ENCODE results near the gene DNAH6. TPM values are rescaled to one million over a fixed set of nuclear protein-coding genes. Genes with fewer than 3 reads are reported as not detected.

Gene DNAH6
- polyA plus RNA-seq, 4 donors = 0.48 to 3.0 (median 2.1) TPM

DNA sequence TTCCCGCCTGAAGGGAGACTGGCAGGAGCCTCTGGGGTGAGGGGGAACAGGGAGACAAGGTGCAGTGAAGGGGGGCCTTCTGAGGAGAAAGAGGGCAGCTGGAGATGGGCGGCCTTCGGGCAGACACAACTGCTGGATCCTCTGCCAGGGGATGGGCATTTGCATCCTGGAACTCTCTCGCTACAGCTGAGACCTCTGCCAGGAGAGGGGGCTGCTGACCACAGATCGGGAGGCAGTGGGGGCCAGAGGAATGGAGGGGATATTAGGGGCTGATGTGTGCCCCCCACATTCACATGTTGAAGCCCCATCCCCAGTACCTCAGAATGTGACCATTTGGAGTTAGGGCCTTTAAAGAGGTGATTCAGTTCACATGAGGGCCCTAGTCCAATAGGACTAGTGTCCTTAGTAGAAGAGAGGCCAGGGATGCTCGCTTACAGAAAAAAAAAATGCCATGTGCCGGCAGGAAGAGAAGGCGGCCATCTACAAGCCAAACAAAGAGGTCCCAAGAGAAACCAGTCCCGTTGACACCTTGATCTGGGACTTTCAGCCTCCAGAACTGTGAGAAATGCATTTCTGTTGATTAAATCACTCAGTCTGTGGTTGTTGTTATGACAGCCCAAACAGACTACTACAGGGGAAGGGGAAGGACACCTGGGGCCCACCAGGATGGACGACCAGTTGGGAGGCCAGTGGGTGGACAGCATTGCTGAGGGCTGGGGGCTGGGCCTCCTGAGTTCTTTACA is 314.6 kb downstream of the DNAH6 start:
- no peak for DNase-seq (ENCODE audit: low read depth in 4 of 4, low spot score in 3 of 4)

GRCh38 chr2:84832772-84833461 is 316.6 kb downstream of the DNAH6 start:
- no peak for DNase-seq (ENCODE audit: low read depth in 4 of 4, low spot score in 3 of 4)

- no peak for DNase-seq (ENCODE audit: low read depth in 4 of 4, low spot score in 3 of 4)
Measured at GRCh38 chr2:84833481-84834150, 317.3 kb downstream of the DNAH6 start.

GRCh38 chr2:84836215-84836614 is 319.9 kb downstream of the DNAH6 start:
- DNase-seq (ENCODE audit: low read depth in 4 of 4, low spot score in 3 of 4) = no peak

DNA sequence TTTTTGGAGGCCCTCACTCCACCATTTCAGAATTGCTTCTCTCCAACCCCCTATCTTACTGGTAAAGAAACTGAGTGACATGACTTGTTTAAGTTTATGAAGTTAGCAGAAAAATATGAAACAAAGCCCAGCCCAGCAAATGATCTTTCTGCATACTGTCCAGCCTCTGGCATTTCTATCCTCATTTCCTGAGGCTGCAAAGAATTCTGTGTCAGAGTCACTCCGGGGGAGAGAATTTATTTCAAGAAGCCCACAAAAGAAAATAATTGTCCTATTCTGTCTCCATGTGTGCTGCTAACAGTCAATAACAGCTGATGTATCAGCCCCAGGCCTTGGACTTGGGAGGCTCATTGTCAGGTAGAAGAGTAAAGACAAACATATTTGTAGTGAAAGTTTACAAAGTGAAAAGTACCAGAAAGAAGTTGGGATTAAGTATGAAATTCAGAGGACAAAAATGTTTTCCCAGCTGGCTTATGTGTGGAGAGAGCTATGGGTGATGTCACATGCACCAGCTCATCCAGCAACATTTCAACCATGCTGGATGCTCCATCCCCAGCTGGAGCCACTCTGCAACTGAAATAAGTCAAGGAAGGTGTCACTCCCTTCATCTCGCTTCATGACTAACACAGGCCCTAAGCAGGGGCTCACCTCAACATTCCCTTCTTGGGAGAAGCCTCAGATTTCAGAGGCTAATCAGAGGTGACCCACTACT is 322.3 kb downstream of the DNAH6 start:
- DNase-seq (ENCODE audit: low read depth in 4 of 4, low spot score in 3 of 4) = no peak

DNA sequence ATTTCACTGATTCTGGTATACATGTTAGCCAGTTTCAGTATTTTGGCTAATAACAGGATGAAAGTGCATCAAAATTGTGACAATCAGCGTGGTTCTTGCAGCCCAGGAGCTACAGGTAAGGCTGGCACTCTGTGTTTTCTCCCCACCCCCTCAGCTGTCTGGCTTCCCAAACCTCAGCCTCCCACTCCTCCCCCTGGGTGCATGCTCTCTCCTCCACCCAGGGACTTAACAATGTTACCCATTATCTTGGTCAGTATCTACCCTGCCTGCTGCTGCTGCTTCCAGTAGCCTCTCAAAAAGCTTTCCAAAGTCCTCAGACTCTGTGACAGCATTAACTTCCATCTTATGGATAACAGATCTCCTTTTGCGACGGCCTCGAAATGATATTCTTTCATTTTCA is 323.6 kb downstream of the DNAH6 start:
- DNase-seq (ENCODE audit: low read depth in 4 of 4, low spot score in 3 of 4) = no peak

GRCh38 chr2:84840306-84840705 is 324.0 kb downstream of the DNAH6 start:
- no peak for DNase-seq (ENCODE audit: low read depth in 4 of 4, low spot score in 3 of 4)

GRCh38 chr2:84841577-84841976 is 325.3 kb downstream of the DNAH6 start:
- no peak for DNase-seq (ENCODE audit: low read depth in 4 of 4, low spot score in 3 of 4)

GRCh38 chr2:84844141-84844540 is 327.8 kb downstream of the DNAH6 start:
- DNase-seq (ENCODE audit: low read depth in 4 of 4, low spot score in 3 of 4) = no peak

DNA sequence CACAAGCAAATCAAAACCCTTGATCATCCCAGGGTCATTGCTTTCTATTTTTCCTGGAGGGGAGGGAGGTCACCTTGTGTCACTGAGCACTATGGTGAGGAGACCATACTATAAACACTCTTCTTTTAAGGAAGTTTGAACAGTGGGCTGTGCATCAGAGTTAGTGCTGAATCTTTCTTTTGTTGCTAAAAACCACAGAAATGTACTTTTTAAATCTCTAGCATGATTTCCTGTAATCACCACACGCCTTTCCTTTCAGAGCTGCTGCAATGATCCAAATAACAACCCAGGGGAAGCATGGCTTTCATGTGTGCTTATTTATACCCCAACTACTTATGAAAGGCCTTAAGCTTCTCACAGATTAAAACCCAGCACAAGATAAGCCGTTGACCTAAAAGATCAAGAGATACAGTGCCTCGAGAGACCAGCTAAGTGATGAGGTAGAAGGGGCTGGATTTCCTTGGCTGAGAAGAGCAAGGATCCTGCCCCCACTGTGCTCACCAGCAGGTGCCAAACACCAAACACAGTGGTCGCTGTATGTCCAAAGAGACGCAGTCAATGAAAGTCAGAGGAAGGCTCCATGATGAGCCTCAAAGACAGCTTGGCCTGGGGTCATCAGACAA is 329.9 kb downstream of the DNAH6 start:
- no peak for DNase-seq (ENCODE audit: low read depth in 4 of 4, low spot score in 3 of 4)

DNA sequence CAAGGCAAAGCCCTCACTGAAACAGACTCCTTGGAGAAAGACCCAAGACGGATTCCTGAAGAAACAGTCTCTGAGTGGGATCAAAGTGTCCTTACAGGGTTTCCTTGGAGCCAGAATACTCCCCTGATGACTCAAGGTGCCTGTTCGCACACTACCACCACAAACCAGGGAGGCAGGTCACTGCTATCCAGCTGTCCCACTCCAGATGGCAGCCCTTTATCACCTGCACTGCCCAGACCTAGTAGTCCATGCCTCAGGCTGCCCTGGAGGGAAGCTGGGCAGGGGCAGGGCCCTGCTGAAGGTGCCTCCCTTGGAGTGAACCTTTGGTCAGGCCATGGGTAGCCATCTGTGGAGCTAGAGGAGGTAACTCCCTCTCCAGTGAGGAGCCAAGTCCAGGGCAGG is 330.4 kb downstream of the DNAH6 start:
- DNase-seq (ENCODE audit: low read depth in 4 of 4, low spot score in 3 of 4) = no peak

- DNase-seq (ENCODE audit: low read depth in 4 of 4, low spot score in 3 of 4) = no peak
Measured at GRCh38 chr2:84847326-84848050, 331.2 kb downstream of the DNAH6 start.

DNA sequence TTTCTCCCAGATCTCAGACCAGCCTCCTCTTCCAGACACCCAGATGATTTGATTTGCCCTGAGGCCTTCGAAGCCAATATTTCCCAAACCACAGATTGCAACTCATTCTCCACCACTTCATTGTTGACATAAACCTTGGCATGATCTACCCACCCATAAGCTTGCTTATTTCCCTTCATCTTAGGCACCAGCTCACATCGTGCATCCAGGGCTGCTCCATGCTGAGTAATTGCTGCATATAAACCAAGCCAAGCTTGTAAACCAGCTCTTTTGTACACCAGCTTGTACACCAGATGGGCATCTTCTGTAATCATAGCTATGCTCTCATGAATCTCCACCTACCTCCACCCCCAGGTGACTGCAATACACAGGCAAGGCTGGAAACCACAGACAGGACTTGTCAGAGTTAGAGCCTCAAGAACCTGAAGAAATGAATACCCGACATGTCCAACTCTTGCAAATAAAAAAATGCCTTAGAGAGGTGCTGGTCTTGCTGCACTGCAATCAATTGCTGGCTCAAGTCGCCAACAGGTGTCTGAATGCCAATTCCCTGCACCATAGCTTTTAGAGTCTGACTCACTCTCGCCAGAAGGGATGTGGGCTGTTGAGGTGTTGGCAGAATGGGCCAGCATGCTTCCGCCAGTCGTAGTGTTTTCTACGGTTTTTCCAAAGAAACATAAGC is 333.1 kb downstream of the DNAH6 start:
- DNase-seq (ENCODE audit: low read depth in 4 of 4, low spot score in 3 of 4) = no peak

- DNase-seq (ENCODE audit: low read depth in 4 of 4, low spot score in 3 of 4) = no peak
Measured at GRCh38 chr2:84850471-84850870, 334.2 kb downstream of the DNAH6 start.

- no peak for DNase-seq (ENCODE audit: low read depth in 4 of 4, low spot score in 3 of 4)
Measured at GRCh38 chr2:84851876-84852275, 335.6 kb downstream of the DNAH6 start.

DNA sequence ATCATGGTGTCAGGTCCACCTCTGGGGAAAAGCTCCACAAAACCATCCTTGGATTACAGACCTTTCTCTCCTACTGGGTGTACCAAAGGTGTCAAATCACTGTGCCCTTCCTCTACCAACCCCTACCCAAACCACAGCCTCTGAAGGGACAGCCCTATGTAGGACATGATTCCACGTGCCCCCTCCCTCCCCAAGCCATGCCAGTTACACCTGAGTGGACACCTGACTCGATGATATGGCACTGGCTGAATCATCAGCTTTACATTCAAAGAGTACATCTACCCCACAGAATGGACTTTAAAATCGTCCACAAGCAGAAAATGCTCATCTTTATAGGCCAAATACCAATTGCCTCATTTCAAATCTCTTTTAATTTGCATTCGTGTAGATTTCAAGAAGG is 338.6 kb downstream of the DNAH6 start:
- no peak for DNase-seq (ENCODE audit: low read depth in 4 of 4, low spot score in 3 of 4)

GRCh38 chr2:84855731-84856130 is 339.4 kb downstream of the DNAH6 start:
- DNase-seq (ENCODE audit: low read depth in 4 of 4, low spot score in 3 of 4) = no peak

GRCh38 chr2:84856787-84857186 is 340.5 kb downstream of the DNAH6 start:
- DNase-seq (ENCODE audit: low read depth in 4 of 4, low spot score in 3 of 4) = no peak

DNA sequence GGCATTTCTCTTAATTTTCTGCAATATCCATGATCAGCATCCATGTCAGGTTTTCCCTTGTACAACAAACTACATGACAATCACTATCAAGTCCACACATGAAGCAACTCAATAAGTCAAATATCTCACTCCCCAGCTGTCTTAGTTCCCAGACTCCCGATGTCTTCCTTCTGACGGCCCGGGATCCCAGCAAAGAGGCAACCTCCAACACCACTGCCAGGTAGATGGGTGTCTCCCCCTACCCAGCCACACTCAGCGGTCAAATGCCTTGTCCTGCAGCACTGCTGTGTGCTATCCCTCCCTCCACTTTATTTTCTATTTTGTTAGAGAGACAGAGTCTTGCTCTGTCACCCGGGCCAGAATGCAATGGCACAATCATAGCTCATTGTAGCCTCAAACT is 341.3 kb downstream of the DNAH6 start:
- DNase-seq (ENCODE audit: low read depth in 4 of 4, low spot score in 3 of 4) = no peak

DNA sequence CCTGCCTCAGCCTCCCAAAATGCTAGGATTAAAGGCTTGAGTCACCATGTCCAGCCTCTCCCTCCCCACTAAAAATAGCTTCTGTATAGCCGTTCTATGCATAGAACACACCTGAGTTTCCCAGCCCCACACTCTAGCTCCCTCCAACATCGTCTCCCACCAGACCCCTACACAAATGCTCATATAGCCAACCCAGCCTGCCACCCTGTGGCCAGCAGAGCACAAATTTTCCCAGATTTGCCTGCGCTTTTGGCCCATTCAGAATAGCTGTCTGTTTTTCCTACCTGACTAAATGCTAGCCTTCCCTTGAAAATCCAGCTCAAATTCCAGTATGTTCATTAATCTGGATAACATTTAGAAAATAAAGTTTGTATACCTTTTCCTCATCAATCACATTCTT is 341.8 kb downstream of the DNAH6 start:
- no peak for DNase-seq (ENCODE audit: low read depth in 4 of 4, low spot score in 3 of 4)
